DND-41 (cell line): ENCODE data around the gene RCC2.

Experiments
- ATAC-seq: fragments of 200-7000 bp; cut with Tn5 transposase; 3 replicates; pipeline ENCODE4 v1.9.1; 2021; ENCODE audit warnings: low read depth; ENCODE audit not compliant: insufficient read depth
- DNase-seq: peaks from one replicate; pipeline ENCODE4 v3.0.0-alpha.2; 2020
- H2AFZ ChIP-seq: 2 replicates; pipeline ENCODE4 v1.6.0; 2012; ENCODE audit warnings: low read depth, low read length
- H3K27ac ChIP-seq: 2 replicates; pipeline ENCODE4 v1.5.1; 2012; ENCODE audit warnings: low read length, inconsistent platforms
- H3K27me3 ChIP-seq: fragments of 200-600 bp; sonication (generic); 2 replicates; pipeline ENCODE4 v1.6.0; 2012; ENCODE audit warnings: low read length, mild to moderate bottlenecking, inconsistent platforms; ENCODE audit not compliant: insufficient read depth, poor library complexity
- H3K36me3 ChIP-seq: 2 replicates; pipeline ENCODE4 v1.5.1; 2012; ENCODE audit warnings: low read length, inconsistent platforms; ENCODE audit not compliant: insufficient read depth
- H3K4me1 ChIP-seq: 2 replicates; pipeline ENCODE4 v1.5.1; 2012; ENCODE audit warnings: mild to moderate bottlenecking, low read length; ENCODE audit not compliant: insufficient read depth
- H3K4me2 ChIP-seq: 2 replicates; pipeline ENCODE4 v1.6.0; 2012; ENCODE audit warnings: mild to moderate bottlenecking, moderate library complexity, low read length, inconsistent platforms; ENCODE audit not compliant: insufficient read depth
- H3K4me3 ChIP-seq, 2 experiments: fragments of 200-600 bp in 1 of 2; shearing (Covaris generic) in 1 of 2; 2 replicates each; pipeline ENCODE4 v1.5.1; 2012 to 2016; ENCODE audit warnings: inconsistent platforms in 2 of 2, low read length in 2 of 2, mild to moderate bottlenecking in 2 of 2, low read depth in 1 of 2, moderate library complexity in 1 of 2
- H3K79me2 ChIP-seq: 2 replicates; pipeline ENCODE4 v1.6.0; 2012; ENCODE audit warnings: low read length, inconsistent platforms; ENCODE audit not compliant: insufficient read depth
- H3K9ac ChIP-seq: 2 replicates; pipeline ENCODE4 v1.6.0; 2012; ENCODE audit warnings: low read depth, mild to moderate bottlenecking, inconsistent platforms, low read length, moderate library complexity
- H3K9me3 ChIP-seq: 2 replicates; pipeline ENCODE4 v1.5.1; 2012; ENCODE audit warnings: low read length, moderate library complexity, mild to moderate bottlenecking, inconsistent platforms; ENCODE audit not compliant: insufficient read depth, severe bottlenecking
- H4K20me1 ChIP-seq: 2 replicates; pipeline ENCODE4 v1.6.0; 2012; ENCODE audit warnings: low read length; ENCODE audit not compliant: insufficient read depth
- CTCF ChIP-seq: IDR thresholded peaks from 2 replicates; pipeline ENCODE4 v1.5.1; 2012; ENCODE audit warnings: borderline replicate concordance, low read length, moderate library complexity, mild to moderate bottlenecking; ENCODE audit not compliant: poor library complexity, severe bottlenecking; ENCODE audit errors: extremely low read depth
- EZH2 ChIP-seq: IDR thresholded peaks from 3 replicates; pipeline ENCODE4 v1.6.1; 2012; ENCODE audit warnings: borderline replicate concordance, low read depth, mild to moderate bottlenecking, moderate library complexity, low read length, inconsistent platforms; ENCODE audit not compliant: severe bottlenecking

The RCC2 gene

GRCh38 chr1:17375651-17376050 is 63.8 kb downstream of the RCC2 start:
- Histone ChIP-seq H2AFZ (no peak overlapping the region), H3K79me2 (no peaks in the 10 kb centered on the region), H3K4me3 (no peak overlapping the region), H3K9ac (no peak overlapping the region), H3K36me3 (no peaks in the 10 kb centered on the region), H3K4me2 (no peak overlapping the region), H3K27me3 (peaks cover 7% of the 10 kb centered on the region), H4K20me1 (peaks cover 3% of the 10 kb centered on the region; the same call in 1 of the 2 replicates), H3K4me1 (no peaks in the 10 kb centered on the region), H3K9me3 (no peaks in the 10 kb centered on the region), H3K27ac (no peak overlapping the region)
- ATAC-seq = no peak
- no peak for TF ChIP-seq CTCF
- no peak for TF ChIP-seq EZH2
- DNase-seq = no peak

GRCh38 chr1:17372955-17373354 is 66.5 kb downstream of the RCC2 start:
- no peaks in the 10 kb centered on the region for H3K9me3 ChIP-seq
- no peaks in the 10 kb centered on the region for H3K36me3 ChIP-seq
- peaks cover 3% of the 10 kb centered on the region; the same call in 1 of the 2 replicates for H4K20me1 ChIP-seq
- H3K27ac ChIP-seq = no peak overlapping the region
- DNase-seq (no peak), ATAC-seq (no peak)
- H3K4me2 ChIP-seq = no peak overlapping the region
- H3K9ac ChIP-seq = no peak overlapping the region
- no peak overlapping the region for H3K4me3 ChIP-seq
- H3K27me3 ChIP-seq = peaks cover 11% of the 10 kb centered on the region
- no peaks in the 10 kb centered on the region for H3K79me2 ChIP-seq
- no peak overlapping the region for H2AFZ ChIP-seq
- no peaks in the 10 kb centered on the region for H3K4me1 ChIP-seq
- no peak for TF ChIP-seq CTCF
- TF ChIP-seq EZH2 = no peak

- Histone ChIP-seq H3K36me3 (no peaks in the 10 kb centered on the region), H3K79me2 (no peaks in the 10 kb centered on the region), H3K4me2 (no peak within 1 kb of the TSS), H3K4me1 (no peaks in the 10 kb centered on the region), H3K27me3 (peaks cover 11% of the 10 kb centered on the region), H3K27ac (no peak within 1 kb of the TSS), H3K4me3 (no peak within 1 kb of the TSS), H2AFZ (no peak within 1 kb of the TSS), H4K20me1 (peaks cover 3% of the 10 kb centered on the region; the same call in 1 of the 2 replicates), H3K9ac (no peak within 1 kb of the TSS), H3K9me3 (no peaks in the 10 kb centered on the region)
- DNase-seq (no peak), ATAC-seq (no peak)
- no peak for TF ChIP-seq EZH2
These were observed 67.6 kb downstream of the RCC2 start, which contains the start of gene PADI6 for GRCh38 chr1:17371896-17372295. Gene PADI6, plus strand, starts transcription at chr1:17372196. Its CDS starts 50 bp downstream, at chr1:17372246.

GRCh38 chr1:17370618-17371017 is 68.9 kb downstream of the RCC2 start:
- no peak overlapping the region for H3K4me2 ChIP-seq
- no peak for DNase-seq

More at GRCh38 chr1:17370618-17371017, 68.9 kb downstream of the RCC2 start:
- H2AFZ ChIP-seq = no peak overlapping the region
- H3K79me2 ChIP-seq = no peaks in the 10 kb centered on the region
- H3K27me3 ChIP-seq = peaks cover 11% of the 10 kb centered on the region
- TF ChIP-seq EZH2 = no peak
- peak; percentile 34 for TF ChIP-seq CTCF
- H3K4me1 ChIP-seq = no peaks in the 10 kb centered on the region
- no peak overlapping the region for H3K9ac ChIP-seq
- H3K36me3 ChIP-seq = no peaks in the 10 kb centered on the region
- ATAC-seq = no peak; the same call in 2 of the 3 replicates
- H3K27ac ChIP-seq = no peak overlapping the region
- peaks cover 3% of the 10 kb centered on the region; the same call in 1 of the 2 replicates for H4K20me1 ChIP-seq
- H3K9me3 ChIP-seq = no peaks in the 10 kb centered on the region
- no peak overlapping the region for H3K4me3 ChIP-seq
